Measurements from ENCODE around the gene SLCO3A1.
"Not testable (repeated sequence)": the region's sequence is repeated elsewhere in the genome, so short reads cannot be mapped to it uniquely, and the experiment has no call there.

Gene SLCO3A1

GRCh38 chr15:92044203-92044909 lies 190.8 kb downstream of the SLCO3A1 start:
- no peak for DNase-seq

- no peak for DNase-seq
Measured at GRCh38 chr15:92047900-92048299, 194.4 kb downstream of the SLCO3A1 start.

GRCh38 chr15:92048739-92049138 lies 195.2 kb downstream of the SLCO3A1 start:
- DNase-seq, result no peak

DNA sequence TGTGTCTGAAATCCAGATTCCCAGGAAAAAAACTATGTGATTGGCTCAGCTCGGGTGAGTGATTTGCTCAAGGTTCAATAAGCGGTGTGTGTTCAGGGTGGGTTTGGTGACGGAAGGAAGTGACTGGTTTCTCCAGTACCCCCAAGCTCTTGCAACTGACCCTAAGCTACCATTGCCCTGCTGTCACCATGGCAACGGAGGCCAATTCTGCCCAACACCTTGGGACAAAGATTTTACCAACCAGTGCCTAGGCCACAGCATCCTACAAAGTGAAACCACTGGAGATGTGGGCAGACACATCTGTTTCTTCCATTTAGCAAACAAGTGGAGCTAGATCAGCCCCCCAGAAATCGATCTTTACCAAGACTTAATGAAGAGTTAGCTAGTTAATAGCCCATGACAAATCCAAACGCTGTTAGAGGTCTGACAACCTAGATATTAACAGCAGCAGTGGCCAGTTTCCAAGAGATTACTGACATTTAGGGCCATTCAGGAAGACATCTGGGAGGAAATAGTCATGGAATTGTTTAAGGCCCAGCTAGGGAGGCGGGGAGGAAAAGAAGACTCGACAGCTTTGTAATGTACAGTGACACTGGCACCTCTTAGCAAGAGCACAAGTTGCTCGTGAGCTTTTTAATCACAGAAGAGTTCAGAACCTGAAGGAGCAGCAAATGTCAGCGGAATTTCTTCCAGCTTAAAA lies 195.9 kb downstream of the SLCO3A1 start:
- no peak for DNase-seq

- DNase-seq, result no peak
Measured at GRCh38 chr15:92050220-92050898, 196.9 kb downstream of the SLCO3A1 start.

DNA sequence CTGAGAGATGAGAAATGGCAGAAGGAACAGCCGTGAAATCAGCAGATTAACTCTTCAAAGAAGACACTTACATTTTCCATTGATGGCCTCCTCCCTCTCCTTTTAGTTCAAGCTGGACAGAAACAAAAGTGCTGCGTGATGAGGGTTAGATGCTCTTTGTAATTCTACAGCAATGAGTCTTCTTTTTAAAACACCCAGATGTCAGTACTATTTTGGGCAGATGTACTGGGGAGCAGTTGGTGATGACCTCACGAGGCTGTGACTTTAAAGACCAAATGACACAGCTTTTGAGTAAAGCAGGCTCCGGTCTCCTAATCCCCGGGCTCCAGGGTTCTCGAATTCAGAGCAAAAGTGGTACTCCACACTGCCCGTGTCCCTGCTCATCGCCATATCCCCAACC lies 198.2 kb downstream of the SLCO3A1 start:
- no peak for DNase-seq

DNA sequence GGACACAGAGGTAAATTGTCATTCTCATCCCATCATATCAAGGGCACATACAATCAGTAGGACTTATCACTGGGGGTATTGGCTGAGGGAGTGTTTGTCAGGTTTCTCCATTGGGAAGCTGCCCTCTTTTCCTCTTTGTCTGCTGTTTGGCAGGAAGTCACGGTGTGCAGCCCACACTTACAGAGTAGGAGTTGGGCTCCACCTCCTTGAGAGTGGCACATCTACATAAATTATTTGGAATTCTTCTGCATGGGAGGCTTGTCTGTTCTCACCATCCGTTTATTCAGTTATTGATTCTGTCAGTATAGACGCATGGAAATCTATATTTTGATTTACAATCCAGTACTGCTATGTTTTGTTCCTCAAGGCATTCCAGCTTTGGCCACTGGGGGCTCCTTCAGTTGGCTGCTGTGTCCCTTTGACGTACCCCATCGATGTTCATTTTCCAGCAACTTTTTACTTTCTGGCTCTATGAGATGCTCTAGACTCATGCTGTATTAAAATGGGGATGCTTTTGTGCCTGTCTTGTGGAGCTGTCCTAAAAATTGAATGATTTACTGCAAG lies 200.3 kb downstream of the SLCO3A1 start:
- DNase-seq, result no peak

- DNase-seq, result no peak
Measured at GRCh38 chr15:92056875-92057274, 203.4 kb downstream of the SLCO3A1 start.

GRCh38 chr15:92059036-92059970 lies 205.8 kb downstream of the SLCO3A1 start:
- DNase-seq, result no peak

GRCh38 chr15:92059971-92060311 lies 206.4 kb downstream of the SLCO3A1 start:
- not testable (repeated sequence) for DNase-seq

DNA sequence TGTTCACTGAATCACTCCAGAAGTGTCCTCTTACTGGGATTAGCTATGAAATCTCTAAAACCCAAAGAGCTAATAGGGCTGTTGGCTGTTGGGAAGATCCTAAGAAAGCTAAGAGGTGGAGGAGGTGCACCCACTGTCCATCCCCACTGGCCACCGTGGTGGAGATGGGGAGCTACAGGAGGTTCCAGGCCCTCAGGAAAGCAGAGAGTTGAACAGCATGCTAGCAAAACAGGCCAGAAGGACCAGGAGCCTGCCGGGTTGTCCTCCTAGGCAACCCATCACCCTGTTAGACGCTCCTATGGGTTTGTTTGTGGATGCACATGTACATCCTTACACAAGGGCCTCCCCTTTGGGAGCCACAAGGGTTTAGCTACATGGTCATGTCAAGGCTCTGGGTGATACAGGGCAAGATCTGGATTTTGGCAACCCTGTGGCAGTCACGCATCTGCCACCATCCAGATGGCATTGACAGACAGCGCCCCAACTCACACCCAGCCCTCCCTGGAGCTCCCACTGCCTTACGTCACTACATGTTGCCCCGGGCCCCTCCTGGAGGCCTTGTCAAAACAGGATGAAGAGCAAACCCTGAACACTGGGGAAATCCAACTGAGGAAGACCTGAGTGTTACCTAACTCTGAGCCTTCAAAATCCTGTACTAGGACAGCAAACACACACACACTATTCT lies 208.1 kb downstream of the SLCO3A1 start:
- DNase-seq, result no peak

GRCh38 chr15:92062505-92062904 lies 209.0 kb downstream of the SLCO3A1 start:
- no peak for DNase-seq

GRCh38 chr15:92068121-92068520 lies 214.6 kb downstream of the SLCO3A1 start:
- no peak for DNase-seq

GRCh38 chr15:92069308-92070250 lies 216.1 kb downstream of the SLCO3A1 start:
- DNase-seq, result peak; percentile 24

DNA sequence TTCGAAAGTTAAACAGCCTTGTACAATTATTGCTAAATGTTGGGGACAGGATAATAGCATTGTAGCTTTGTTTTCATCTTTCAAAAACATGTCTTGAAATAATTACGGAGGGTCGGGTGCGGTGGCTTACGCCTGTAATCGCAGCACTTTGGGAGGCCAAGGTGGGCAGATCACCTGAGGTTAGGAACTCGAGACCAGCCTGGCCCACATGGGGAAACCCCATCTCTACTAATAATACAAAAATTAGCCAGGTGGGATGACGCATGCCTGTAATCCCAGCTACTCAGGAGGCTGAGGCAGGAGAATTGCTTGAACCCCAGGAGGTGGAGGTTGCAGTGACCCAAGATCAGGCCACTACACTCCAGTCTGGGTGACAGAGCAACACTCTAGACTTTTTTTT lies 216.7 kb downstream of the SLCO3A1 start:
- DNase-seq, result not testable (repeated sequence)

GRCh38 chr15:92071045-92071634 lies 217.6 kb downstream of the SLCO3A1 start:
- no peak for DNase-seq

- no peak for DNase-seq
Measured at GRCh38 chr15:92073044-92073785, 219.7 kb downstream of the SLCO3A1 start.

DNA sequence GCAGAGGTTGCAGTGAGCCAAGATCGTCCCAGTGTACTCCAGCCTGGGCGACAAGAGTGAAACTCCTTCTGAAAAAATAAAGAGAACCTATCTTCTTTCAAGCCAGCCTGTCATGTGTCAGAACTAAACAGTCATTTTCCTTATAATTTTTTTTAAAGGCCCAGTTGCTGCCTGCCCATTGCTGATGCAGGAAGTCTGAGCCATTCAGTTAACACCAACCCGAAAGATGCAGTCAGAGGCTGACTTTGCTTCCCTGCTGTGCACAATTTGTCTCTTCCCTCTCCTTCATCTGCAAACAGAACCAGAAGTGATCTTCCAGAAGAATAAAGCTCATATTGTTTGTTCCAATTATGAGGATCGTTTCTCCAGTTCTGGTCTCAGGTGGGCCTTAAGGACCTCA lies 220.6 kb downstream of the SLCO3A1 start:
- no peak for DNase-seq

GRCh38 chr15:92074646-92075045 lies 221.1 kb downstream of the SLCO3A1 start:
- no peak for DNase-seq

DNA sequence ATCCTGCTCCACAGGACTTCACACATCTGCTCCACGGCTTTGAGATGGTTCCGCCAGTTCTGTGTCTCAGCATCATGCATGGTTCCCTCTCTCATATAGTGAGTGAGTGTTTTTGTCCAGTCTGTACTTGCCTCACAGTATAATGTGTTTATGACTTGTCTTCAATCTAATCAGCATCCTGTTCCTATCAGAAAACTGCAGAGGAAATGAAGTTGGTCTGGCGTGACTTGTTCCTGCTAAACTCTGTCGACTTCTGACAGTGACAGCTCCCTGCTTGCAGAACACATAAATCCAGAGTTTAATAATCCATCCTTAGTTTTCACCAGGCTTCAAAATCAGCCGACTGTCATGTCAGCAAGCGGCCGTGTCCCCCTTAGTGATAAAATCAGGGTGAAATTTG lies 222.3 kb downstream of the SLCO3A1 start:
- no peak for DNase-seq
